ENCODE measurements around the gene COL6A5.

COL6A5 gene

DNA sequence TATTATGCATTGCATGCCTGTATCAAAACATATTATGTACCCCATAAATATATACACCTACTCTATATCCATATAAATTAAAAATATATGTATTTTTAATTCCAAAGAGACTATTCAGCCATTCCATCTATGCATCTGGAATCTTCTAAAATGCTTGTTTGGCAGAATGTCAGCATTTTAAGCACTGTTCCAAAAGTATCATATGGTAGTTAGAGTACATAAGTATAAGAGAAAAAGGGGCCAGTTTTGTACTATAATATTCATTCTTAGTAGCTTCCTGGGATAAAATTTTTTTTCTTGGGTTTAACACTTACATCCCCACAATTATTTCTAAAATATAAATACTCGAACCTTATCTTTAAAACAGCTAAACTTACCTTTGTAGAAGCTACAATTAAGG lies 111.1 kb downstream of the COL6A5 start:
- no peak overlapping the region for H3K4me3 ChIP-seq (ENCODE audit: low read depth, low read length)
- TF ChIP-seq, protein P1, sequence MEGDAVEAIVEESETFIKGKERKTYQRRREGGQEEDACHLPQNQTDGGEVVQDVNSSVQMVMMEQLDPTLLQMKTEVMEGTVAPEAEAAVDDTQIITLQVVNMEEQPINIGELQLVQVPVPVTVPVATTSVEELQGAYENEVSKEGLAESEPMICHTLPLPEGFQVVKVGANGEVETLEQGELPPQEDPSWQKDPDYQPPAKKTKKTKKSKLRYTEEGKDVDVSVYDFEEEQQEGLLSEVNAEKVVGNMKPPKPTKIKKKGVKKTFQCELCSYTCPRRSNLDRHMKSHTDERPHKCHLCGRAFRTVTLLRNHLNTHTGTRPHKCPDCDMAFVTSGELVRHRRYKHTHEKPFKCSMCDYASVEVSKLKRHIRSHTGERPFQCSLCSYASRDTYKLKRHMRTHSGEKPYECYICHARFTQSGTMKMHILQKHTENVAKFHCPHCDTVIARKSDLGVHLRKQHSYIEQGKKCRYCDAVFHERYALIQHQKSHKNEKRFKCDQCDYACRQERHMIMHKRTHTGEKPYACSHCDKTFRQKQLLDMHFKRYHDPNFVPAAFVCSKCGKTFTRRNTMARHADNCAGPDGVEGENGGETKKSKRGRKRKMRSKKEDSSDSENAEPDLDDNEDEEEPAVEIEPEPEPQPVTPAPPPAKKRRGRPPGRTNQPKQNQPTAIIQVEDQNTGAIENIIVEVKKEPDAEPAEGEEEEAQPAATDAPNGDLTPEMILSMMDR (IDR thresholded peaks at IDR 0.05; ENCODE audit: low read depth, low read length, missing control alignments), result no peak
- DNase-seq (ENCODE audit: low read depth), result no peak
- in situ Hi-C loops (cut with HindIII; ENCODE audit: low sequenced_read_pairs), result no loop called here

GRCh38 chr3:130457671-130458070 lies 112.2 kb downstream of the COL6A5 start:
- TF ChIP-seq, protein P1 (IDR thresholded peaks at IDR 0.05; ENCODE audit: low read depth, low read length, missing control alignments), result no peak
- in situ Hi-C loops (cut with HindIII; ENCODE audit: low sequenced_read_pairs), result no loop called here
- no peak overlapping the region for H3K4me3 ChIP-seq (ENCODE audit: low read depth, low read length)
- DNase-seq (ENCODE audit: low read depth), result no peak

DNA sequence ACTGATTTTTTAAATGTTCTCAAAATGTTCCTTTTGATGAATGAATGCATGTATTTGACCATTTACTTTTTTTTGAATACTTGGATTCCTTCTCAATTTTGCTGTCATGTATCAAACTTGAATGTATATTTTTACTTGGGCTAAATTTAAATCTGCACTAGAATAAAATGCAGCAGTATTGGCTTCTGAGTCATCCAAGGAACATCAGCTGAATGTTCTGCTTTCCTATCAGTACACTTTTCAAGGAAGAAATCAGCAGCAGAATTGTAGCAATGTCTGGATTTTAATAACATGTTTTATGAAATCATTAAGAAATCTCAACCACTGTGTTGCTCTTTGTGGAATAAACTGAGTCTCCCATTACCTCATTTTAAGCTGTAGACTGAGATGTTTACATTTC lies 114.5 kb downstream of the COL6A5 start:
- in situ Hi-C loops (cut with HindIII; ENCODE audit: low sequenced_read_pairs), result no loop called here
- DNase-seq (ENCODE audit: low read depth), result no peak
- TF ChIP-seq, protein P1 (IDR thresholded peaks at IDR 0.05; ENCODE audit: low read depth, low read length, missing control alignments), result no peak
- H3K4me3 ChIP-seq (ENCODE audit: low read depth, low read length), result no peak overlapping the region

- TF ChIP-seq, protein P1 (IDR thresholded peaks at IDR 0.05; ENCODE audit: low read depth, low read length, missing control alignments), result no peak
- no peak overlapping the region for H3K4me3 ChIP-seq (ENCODE audit: low read depth, low read length)
- no peak for DNase-seq (ENCODE audit: low read depth)
- in situ Hi-C loops (cut with HindIII; ENCODE audit: low sequenced_read_pairs), result no loop called here
These were observed 116.6 kb downstream of the COL6A5 start for GRCh38 chr3:130462089-130462488.

GRCh38 chr3:130463221-130463620 lies 117.7 kb downstream of the COL6A5 start:
- in situ Hi-C loops (cut with HindIII; ENCODE audit: low sequenced_read_pairs), result no loop called here
- TF ChIP-seq, protein P1 (IDR thresholded peaks at IDR 0.05; ENCODE audit: low read depth, low read length, missing control alignments), result no peak
- no peak overlapping the region for H3K4me3 ChIP-seq (ENCODE audit: low read depth, low read length)
- no peak for DNase-seq (ENCODE audit: low read depth)

GRCh38 chr3:130465521-130465920 lies 120.0 kb downstream of the COL6A5 start:
- TF ChIP-seq, protein P1 (IDR thresholded peaks at IDR 0.05; ENCODE audit: low read depth, low read length, missing control alignments), result no peak
- in situ Hi-C loops (cut with HindIII; ENCODE audit: low sequenced_read_pairs), result no loop called here
- DNase-seq (ENCODE audit: low read depth), result no peak
- H3K4me3 ChIP-seq (ENCODE audit: low read depth, low read length), result no peak overlapping the region

DNA sequence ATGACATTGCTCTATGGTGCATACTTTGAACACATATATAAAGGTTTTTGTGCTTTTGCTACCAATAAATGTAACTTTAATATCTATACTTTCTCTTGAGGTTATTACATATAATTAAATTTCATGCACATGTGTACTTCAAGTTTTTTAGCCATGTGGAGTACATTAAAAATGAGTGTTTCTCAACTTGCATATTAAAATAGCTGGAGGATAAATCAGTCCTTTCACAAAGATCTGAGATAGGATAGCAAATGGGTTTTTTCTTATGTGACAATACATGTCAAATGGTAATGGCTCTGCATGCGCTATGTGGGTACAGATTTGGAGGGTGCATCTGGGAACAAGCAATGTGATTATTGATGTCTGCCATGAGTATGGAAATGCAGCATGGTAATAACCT lies 122.8 kb downstream of the COL6A5 start:
- DNase-seq (ENCODE audit: low read depth), result no peak
- TF ChIP-seq, protein P1 (IDR thresholded peaks at IDR 0.05; ENCODE audit: low read depth, low read length, missing control alignments), result no peak
- H3K4me3 ChIP-seq (ENCODE audit: low read depth, low read length), result no peak overlapping the region
- in situ Hi-C loops (cut with HindIII; ENCODE audit: low sequenced_read_pairs), result no loop called here
